HG03439 (cell line): ENCODE data around the gene COL5A1.

Experiments
- ATAC-seq: cut with Tn5 transposase; IDR thresholded peaks from one replicate; pipeline ENCODE4 v1.9.1; 2021; ENCODE audit warnings: mild to moderate bottlenecking, moderate library complexity; ENCODE audit not compliant: unreplicated experiment

The COL5A1 gene

DNA sequence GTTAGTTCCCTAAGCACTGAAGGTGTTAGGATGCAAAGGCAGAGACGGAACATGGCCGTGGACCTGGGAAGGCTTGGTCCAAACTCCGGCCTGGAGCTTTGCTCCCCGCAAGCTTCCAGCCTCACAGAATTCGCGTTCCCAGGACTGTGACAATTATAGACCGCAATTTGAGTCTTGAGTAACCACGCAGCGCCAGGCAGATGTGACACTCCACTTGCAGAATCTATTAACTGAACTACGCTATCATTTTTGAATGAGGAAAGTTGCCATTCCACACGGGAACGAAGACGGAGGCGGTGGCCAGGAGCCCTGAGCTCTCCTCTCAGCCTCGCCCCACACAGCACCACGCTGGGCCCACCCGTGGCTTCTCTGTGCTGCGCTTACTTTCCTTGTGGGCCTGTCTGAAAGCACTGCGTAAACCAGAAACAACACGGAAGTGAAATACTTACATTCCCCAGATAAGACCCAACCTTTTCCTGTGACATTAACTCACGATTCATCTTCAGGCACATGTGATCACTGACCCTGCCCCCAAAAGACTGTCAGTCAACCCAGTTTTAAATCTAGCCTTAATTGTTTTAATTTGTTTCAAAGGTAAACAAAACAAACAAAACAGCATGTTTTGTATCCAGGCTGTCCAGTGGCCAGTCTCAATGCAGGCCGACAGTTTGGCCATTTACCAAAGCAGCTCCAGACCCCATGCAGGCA, 16.1 kb upstream of the COL5A1 start:
- no peak for ATAC-seq

DNA sequence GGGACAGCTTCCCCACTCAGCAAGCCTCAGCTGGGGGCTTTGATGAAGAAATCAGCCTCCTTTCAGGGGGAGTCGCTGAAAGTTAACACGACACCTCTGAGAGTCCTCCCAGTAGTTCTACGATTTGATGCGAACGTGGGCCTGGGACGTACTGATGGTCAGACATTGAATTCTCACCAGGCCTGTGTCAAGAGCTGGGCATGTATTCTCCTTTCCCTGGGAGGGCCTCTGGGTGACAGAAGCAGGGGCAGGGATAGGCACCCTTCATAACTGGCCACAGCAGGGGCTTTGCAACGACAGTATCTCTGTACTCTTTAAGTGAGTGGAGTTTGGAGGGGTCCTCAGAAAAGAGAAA, 15.6 kb upstream of the COL5A1 start:
- ATAC-seq: no peak

- no peak for ATAC-seq
Observed at GRCh38 chr9:134626571-134627416, 14.8 kb upstream of the COL5A1 start.

DNA sequence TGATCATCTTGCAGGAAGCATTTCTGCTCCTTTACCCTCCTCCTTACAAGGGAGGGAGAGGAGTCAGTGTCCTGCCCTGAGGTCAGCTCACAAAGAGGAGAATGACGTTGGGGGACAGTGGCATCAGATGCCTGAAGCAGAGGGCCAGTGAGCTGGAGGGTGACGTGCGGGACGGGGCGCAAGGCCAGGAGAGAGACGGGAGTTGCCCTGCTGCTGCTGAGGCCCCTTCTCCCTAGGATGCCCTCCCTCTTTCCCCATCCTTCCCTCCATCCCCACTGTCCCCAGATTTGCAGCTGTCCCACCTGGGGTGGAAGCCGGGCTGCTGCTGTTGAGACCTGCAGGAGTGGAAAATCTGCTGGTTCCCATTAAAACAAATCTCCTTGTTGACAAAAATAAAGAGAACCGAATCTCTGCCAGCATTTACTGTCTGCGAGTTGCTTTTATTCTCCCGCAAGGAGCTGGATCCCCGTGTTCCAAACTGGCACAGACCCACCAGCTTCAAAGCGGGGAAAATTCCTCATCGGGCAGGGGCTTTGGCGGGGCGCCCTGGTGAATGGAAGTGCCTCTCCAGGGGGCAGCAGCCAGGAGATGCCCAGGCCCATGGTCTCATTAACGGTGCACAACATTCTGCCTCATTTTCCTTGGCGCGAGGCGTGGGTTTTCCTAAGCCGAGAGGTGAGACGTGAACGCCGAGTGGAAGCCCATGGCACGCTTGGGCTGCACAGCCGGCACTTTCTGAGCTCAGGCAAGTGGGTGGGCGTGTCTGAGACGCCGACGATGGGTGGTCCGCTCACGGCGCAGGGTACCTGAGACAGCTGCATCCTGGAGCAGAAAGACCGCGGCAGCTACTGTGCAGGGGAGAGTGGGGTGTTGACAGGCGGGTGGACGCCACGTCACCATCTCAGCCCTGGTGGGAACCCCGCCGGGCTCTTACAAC, 13.9 kb upstream of the COL5A1 start:
- ATAC-seq: no peak

DNA sequence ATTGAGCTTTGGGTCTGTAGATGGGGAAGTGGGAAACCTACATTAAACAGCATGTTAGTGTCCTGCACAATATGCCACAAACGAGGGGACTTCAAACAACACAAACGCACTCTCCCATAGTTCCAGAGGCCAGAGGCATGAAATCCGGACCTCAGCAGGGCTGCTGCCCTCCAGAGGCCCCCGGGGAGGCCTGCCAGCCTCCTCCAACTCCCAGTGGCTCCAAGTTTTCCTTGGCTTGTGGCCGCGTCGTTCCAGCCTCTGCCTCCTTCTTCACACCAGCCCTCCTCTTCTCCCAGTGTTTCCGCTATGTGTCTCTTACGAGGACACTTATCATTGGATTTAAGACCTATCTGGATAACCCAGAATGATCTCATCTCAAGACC, 13.3 kb upstream of the COL5A1 start:
- no peak for ATAC-seq

DNA sequence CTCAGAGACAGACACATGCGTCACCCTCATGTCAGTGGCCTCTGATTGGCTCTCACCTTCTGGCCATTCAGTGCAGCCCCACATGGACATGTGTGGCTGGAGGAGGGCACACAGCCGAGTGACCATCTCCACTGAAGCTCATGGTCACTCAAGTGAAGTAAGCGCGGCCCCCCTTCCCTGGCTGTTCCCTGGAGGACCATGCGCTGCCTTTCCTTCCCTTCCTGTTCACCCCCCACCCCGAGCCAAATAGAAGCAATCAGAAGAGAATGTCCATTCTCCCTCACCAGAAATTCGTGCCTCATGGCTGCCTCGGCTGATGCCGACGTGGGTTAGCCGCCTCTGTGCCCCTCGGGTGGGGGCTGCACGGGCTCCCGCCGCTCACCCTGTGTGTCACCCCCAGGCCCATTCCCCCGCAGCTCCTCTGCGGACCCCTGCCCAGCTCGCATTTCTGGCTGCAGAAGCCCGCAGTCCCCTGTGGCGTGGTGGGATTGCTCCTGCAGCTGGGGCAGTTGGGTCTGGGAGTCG, 12.5 kb upstream of the COL5A1 start:
- ATAC-seq: no peak

DNA sequence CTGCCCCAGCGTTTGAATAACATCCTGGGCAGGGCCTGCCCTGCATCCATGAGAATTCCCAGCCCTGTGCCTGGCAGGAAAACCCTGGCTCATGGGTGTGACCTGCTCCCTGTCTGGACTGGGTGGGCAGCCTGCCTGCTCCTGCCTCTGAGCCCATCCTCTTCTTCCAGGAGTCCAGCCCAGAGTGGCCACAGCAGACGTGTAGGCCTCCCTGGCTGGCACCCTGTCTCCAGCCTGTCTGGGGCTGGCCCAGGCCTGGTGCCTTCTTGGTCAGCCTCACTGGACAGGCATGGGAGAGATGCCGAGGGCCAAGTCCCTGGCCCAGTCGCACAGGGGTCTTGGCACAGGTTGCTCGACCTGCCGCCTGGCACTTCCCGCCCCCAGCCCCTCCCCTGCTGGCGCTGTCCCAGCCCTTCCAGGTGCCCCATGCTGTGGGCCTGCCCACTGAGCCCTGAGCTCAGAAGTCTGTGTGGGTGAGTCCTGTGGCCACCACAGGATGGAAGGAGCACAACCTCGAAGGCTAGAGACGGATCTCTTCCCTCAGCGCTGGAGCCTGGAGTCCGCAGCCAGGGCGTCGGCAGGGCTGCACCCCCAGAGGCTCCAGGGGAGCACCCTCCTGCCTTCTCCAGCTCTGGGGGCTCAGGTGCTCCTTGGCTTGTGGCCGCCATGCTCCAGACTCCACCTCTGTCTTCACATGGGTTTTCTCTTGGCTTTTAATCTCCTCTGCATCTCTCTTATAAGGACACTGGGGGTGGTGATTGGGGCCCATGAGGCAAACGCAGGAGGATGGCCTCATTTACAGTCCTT, 11.8 kb upstream of the COL5A1 start:
- ATAC-seq: no peak

- no peak for ATAC-seq
Observed at GRCh38 chr9:134630393-134630790, 11.2 kb upstream of the COL5A1 start.

GRCh38 chr9:134630861-134631260, 10.7 kb upstream of the COL5A1 start:
- ATAC-seq: no peak

- no peak for ATAC-seq
Observed at GRCh38 chr9:134631881-134632280, 9.7 kb upstream of the COL5A1 start.

DNA sequence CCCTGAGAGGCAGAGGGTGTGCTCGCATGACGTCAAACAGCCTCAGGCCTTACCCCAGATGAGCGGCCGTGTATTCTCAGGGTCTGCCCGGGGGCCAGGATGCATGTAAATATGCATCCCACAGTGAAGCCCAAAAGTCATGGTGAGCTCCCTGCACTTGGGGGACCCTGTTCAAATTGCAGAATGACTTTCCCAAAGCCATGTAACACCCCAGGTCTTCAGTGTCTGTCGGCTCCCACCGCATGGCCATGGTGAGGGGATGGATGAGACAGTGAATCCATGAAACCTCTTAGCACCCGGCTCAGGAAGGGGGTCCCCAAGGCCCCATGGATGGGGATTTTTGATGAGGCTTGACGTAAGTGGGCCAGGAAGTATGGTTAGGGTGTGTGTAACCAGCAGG, 9.3 kb upstream of the COL5A1 start:
- no peak for ATAC-seq

DNA sequence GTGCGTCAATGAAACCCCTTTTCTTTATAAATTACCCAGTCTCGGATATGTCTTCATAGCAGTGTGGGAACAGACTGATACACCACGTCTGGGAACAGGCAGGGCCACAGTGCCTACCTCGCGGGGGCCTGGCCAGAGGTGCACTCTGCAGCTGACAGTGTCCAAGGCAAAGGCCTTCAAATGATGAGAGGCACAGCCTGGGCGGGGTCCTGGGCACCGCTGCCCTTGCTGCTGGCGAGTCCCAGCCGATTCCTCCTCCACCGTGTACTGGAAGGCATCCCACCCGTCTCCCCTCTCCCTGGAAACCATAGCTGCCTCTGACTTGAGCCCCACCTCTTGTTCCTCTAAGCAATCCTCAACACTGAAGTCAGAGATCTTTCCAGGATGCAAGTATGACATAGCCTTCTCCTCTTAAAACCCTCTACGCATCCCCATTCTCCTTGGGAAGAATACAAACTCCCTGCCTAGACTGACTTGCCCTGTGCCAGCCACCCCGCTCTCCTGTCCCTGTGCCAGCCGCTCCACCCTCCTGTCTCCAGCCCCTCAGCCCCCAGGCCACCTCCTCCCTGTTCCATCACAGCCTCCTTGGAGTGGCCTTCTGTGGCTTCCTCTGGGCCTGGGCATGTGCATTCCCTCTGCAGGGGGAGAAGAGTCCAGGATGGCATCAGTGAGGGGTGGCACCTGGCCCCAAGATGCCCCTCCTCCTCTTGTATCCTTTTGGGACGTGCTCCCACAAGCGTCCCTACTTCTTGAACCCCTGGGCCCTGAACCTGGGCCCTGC, 8.1 kb upstream of the COL5A1 start:
- ATAC-seq: no peak

DNA sequence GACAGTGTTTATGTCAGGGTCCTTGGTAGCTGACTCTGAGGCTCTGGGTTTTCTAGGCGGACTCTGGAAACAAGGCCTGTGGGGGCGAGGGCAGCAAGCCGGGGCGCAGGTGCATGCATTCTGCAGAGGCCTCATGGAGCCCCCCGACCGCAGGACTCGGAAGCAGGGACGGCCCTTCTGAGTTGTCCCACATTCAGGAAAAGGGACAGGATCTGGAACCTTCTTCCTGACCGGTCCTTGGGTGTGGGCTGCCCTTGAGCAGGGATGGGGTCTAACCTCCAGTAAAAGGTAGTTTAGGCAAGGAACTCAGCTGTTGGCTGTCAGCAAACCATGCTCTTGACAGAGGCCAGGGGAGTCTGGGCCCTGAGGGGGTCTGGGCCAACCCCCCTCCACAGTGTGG, 7.4 kb upstream of the COL5A1 start:
- ATAC-seq: no peak

GRCh38 chr9:134634667-134635230, 6.9 kb upstream of the COL5A1 start:
- ATAC-seq: no peak

- ATAC-seq: no peak
Observed at GRCh38 chr9:134635351-134636148, 6.1 kb upstream of the COL5A1 start.

- no peak for ATAC-seq
Observed at GRCh38 chr9:134636149-134636507, 5.5 kb upstream of the COL5A1 start.

DNA sequence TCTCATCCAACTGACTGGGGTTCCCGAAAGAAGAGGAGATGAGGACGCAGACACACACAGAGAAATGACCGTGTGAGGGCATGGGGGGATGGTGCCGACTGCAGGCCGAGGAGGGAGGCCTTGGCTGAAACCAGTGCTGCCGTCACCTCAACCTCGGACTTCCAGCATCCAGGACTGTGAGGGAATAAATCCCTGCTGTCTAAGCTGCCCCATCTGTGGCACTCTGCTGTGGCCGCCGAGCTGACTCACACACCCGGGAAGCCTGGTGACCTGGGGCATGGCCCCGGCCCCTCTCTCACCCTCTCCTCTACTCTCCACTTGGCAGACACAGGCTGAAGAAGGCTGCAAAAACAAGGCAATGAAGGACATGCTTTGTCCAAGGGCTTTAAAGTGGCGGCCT, 4.4 kb upstream of the COL5A1 start:
- no peak for ATAC-seq

DNA sequence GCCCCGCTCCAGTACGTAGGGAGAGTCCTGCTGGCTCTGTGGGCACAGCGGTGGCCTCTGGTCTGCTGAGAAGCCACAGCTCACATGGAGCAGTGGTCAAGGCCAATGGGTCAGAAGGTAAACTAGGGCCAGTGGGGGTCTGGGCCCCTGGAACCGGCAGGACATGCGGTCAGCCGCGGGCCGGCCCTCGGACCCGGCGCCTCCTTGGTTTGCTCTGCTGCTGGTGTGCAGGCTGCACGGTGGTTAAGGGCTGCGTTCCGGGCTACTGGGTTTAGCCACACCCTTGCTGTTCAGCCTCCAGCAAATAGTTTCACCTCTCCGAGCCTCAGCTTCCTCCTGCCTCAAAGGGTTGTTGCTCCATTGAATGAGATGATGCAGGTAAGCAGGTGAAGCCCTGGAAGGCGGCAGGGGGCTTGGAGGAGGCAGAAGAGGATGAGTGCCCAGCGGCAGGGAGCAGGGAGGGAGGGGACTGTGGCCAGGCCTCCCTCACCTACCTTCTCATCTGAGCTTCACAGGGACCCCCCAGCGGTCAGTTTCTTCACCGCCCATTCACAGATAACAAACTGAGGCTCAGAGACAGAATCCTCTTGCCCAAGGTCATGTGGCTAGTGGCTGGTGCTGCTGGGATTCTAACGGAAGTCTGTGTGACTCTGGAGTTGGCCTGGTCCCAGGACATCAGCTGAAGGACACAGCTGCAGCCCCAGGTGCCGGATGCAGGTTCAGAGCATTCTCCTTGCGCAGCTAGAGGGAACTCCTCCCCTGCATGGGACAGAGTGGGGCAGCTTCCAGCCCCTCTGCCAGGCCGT, 3.7 kb upstream of the COL5A1 start:
- ATAC-seq: no peak
